GM21447 (cell line): ENCODE measurements around the gene TMEM150A.
A peak's percentile ranks its signal among the peaks of the same experiment; 100 is the strongest.
"Not testable (repeated sequence)": the region's sequence is repeated elsewhere in the genome, so short reads cannot be mapped to it uniquely, and the experiment has no call there.

Experiments
- ATAC-seq: cut with Tn5 transposase; IDR thresholded peaks from one replicate; pipeline ENCODE4 v1.9.1; 2021; ENCODE audit not compliant: unreplicated experiment

The TMEM150A gene

DNA sequence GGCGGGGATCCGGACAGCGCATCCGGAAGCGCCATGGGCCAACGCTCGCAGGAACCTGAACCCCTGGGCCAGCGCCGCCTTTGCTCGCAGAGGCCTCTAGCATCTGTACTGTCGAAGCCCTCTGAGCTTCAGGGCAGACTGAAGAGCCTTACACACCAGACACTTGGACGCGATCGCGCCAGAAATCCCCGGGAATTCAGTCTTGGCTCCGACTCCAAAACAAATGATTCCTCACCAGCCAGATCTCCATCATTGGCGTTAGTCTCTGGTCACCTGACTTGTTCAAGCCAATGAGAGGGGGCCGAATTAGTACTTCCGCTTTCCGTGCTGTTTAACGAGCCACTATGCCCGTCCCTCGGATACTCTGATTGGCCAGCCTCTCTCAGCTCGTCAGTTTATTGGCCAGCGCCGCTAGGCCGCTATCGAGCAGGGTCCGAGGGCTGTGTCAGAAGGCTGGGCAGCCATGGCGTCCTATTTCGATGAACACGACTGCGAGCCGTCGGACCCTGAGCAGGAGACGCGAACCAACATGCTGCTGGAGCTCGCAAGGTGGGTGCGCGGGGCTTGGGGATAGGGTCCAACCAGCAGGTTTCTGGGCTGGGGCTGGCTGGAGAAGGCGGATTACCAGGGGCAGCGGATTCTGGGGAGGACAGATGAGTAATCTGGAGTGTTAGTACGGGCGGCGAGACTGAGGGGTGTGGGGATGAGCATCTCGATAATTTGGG is 7.0 kb downstream of the TMEM150A start, which contains the start of gene RNF181:
TSS of gene RNF181 (plus strand) at position 445 of the 725 bp plus-strand sequence. CDS start at position 464, 19 bp downstream.
- ATAC-seq = peak; percentile 97

DNA sequence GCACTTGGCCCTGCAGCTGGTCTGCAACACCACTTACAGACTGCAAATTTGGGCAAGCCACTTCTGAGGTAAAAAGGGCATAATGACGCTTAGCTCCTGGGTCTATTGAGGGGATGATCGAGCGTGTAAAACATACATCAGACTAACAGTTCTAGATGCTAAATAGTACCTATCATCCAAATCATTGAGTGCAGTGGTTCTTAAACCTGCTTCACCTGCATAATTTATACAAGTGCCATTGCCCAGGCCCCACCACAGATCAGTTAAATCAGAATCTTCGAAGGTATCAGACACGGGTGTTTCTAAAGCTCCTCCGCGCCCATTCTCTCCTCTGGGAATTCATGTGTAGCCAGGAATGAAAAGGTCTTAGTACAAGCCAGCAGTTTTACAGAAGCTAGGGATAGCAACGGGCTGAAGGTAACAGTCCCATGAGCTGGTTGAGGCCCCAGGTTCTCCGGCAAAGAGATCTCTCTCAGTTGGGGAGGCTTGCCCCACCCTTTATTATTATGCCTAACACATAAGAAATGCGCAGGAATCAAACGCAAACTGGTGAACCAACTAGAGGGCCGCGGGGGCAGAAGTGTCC is 7.7 kb downstream of the TMEM150A start:
- no peak for ATAC-seq

DNA sequence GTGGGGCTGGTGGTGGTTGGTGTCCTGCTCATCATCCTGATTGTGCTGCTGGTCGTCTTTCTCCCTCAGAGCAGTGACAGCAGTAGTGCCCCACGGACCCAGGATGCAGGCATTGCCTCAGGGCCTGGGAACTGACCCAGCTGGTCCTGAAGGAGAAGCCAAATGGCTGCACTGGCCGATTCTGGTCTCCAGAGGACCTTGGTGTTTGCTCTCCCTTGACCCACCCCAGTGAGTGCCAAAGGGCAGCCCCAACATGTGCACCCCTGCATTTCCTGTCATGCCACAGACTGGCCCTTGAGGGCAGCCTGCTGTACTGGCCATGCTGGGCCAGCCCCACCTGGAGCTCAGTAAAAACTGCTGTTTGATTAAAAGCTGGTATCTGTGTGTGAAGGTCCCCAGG is 9.5 kb downstream of the TMEM150A start:
- ATAC-seq = no peak

DNA sequence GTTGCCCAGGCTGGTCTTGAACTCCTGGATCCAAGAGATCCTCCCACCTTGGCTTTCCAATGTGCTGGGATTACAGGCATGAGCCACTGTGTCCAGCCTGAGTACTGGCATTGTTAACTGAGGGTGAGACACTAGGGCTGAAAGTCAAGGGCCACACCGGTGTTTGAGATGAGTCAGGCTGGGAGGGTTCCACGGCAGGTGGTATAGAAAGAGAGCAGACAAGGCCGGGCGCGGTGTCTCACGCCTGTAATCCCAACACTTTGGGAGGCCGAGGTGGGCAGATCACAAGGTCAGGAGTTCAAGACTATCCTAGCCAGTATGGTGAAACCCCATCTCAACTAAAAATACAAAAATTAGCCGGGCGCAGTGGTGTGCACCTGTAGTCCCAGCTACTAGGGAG is 10.2 kb downstream of the TMEM150A start:
- not testable (repeated sequence) for ATAC-seq

DNA sequence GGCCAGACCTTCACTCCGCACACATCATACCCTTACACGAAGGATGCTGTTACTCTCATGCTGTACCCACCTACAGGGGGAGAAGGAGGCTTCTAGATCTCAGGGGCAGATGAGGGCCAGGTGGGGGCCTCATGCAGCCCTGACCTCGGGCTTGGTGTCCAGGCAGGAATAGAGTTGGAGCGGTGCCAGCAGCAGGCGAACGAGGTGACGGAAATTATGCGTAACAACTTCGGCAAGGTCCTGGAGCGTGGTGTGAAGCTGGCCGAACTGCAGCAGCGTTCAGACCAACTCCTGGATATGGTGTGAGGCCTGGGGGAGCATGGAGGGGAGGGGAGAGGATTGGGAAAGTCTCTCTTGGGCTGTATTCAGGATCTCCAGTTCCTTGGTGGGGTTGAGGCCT is 10.9 kb downstream of the TMEM150A start:
- ATAC-seq = no peak

DNA sequence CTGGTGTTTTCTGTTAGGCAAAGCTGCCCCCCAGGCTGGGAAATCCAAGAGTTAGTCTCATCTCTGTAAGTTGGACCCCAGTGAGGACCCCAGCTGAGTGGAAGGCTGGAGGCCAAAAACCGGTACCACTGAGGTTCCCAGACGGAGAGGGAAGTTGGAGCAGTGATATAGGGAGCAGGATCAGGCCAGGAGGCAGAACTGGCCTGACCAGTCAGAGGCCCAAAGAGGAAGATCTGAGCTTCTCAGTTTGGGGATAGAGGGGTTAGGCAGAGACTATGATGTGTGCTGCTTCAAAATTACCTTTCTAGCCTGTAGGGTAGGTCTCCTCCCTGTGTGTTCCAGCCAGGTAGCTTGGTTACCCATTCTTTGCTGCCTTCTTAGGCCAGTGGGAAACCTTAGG is 11.5 kb downstream of the TMEM150A start:
- ATAC-seq = no peak

DNA sequence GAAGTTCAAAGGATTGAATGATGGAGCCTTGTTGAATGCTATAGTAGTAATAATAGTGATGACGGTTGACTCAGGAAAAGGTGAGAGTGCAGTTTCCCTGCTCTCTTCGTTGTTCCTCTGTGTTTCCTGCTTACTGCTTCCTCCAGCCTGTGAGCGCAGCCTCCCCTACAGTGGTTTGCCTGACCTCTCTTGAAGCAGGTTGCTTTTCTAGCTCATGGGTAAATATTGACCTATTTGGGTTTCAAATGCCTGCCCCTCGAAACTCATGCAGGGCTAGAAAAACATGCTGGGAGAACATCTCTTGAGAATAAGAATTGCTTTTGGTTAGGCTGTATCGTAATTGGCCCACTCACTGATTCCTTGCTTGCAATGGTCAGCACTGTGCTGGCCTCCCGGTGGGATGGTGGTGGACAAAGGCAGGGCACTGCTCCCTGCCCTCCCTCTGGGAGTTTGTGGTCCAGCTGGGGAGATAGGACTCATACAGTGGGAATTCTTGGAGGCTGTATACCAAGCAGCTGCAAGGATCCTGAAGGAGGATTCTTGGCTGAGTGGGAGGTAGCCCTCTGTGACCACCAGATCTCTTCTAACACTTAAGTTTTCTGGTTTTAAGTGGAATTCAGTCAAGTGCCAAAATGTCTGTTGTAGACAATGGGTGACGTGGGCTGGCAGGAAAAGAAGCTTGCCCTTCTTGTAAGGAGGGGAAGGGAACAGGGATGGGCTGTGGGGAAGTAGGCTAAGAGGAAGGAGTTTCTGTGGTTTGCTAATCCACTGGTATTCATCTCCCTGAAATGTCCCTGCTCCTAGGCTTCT is 12.3 kb downstream of the TMEM150A start:
- no peak for ATAC-seq

DNA sequence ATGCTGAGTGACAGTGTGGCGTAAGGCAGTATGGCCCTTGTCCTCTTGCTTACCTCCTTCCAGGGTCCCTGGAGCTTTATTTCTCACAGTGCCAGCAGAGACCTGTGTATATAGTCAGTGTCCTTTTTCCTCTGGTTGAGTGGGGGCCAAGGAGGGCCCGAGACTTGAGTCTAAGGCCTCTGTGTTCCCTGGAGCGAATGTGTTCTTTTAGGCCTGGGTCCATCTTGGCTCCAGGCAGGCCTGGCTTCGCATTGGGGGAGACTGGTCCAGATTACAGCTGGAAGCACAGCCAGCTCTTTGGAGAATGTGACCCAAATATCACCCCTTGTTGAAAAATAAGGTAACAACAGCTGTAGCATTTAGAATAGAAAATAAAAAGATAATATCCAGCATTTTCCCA is 13.3 kb downstream of the TMEM150A start:
- no peak for ATAC-seq

DNA sequence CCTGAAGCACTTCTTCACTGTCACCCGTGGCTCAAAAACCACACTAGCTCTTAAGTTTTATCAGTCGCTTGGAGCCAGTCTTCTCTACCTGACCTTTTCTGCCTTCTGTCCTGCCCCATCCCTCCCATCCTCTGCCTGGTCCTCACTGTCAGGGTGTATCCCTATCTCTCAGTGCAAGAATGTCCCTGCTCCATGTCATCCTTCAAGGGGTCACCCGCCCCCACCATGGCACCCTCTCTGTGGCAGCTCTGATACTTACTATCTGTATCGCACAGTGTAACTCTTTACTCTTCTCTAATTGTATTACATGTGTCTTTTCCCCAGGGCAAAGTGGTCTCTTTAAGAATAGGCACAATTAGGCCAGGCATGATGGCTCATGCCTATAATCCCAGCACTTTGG is 13.9 kb downstream of the TMEM150A start:
- ATAC-seq = no peak

DNA sequence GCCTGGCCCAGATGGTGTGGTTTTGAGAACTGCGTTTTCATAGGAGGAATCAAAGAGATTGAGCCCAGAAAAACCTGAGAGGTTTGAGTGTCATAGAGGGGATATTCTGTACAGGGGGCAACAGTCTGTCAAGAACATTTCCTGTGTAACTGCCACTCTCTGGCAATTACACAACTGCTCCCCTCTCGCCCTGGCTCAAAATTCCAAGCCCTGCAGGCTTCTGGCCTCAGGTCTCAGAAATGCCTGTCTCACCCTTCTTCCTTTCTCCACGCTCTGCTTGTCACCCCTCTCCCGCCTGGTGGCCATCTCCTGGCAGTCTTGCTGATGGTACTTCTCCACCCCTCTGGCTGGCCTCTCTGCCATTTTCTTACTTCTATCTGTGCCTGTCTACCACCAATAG is 14.3 kb downstream of the TMEM150A start:
- ATAC-seq = no peak

DNA sequence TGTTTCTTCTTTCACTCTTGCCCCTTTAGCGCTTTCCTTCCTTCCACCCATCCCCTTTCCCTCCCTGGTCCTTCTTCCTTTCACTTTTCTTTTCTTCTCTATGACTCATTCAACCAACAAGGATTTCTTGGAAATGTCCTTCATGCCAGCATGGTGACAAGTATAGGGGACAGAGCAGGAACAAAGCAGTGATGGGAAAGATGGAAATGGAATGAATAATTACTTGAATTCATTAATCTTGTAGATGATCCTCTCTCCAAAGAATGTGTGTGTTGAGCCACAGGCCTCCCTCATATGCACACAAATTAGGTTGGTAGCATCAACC is 16.8 kb downstream of the TMEM150A start:
- ATAC-seq = no peak

DNA sequence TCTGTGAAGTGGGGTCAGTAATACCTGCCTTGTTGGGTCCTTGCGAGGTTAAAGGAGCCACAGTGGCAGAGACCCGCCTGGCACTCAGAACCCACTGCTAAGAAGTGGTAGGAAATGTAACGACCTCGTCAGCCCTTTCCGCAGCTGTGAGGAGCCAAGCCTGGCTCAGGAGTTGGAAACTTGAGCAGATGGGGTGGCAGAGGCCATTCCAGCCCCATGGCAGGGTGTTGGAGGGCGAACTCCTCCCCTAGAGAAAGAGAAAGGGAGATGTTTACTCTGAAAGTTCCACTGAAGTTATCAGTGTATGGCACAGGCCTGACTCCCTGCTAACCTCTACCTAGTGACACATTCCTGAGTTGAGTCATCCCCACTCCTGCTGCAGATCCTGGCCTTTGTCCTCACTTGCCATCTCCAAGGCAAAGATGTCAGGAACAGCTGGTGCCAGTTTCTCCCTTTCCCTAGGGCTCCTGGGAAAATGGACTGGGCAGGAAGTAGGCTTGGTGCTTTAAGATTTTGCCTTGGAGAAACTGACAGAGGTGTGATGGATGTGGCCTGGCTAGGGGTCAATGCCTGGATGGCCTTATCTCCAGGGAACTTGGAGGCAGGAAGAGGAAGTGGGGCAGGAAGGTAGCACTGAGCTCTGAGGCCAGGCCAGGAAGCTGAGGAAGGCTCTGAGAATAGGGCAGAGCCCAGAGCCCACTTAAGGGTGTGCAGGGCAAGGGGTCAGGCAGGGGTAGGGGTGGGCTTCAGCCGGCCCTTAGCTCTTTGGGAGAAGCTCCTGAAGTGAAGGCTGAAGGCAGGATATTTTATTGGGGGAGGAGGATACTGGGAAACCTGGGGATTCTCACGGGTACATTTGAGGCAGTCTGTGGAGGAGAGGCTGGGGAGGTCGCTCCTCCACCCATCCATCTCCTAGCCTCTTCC is 17.4 kb downstream of the TMEM150A start:
- ATAC-seq = peak; percentile 57

DNA sequence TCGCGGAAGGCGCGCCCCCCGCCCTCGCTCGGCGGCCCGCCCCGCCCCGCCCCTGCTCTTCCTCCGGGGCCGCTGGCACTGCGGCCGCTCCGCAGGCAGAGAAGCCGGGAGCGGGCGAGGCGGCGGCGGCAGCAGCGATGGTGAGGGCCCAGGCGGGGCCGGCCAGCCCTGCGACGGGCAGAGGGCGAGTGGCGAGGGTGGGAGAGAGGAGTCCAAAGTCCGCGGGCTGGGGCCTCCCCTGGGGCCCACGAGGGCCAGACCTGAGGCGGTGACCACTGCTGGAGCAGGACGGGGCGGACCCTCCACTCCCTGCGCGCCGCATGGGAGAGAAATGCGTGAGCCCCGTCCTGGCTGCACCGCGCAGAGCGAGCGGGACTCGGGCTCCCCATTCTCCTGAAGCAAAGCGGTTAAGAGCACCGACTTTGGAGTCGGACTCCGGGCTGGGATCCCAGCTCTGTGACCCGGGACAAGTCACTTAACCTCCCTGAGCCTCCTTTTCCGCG is 18.1 kb downstream of the TMEM150A start, which contains the start of gene VAMP5:
TSS of gene VAMP5 (plus strand) at position 78 of the 503 bp plus-strand sequence. CDS start at position 138, 60 bp downstream.
- peak; percentile 17 for ATAC-seq

DNA sequence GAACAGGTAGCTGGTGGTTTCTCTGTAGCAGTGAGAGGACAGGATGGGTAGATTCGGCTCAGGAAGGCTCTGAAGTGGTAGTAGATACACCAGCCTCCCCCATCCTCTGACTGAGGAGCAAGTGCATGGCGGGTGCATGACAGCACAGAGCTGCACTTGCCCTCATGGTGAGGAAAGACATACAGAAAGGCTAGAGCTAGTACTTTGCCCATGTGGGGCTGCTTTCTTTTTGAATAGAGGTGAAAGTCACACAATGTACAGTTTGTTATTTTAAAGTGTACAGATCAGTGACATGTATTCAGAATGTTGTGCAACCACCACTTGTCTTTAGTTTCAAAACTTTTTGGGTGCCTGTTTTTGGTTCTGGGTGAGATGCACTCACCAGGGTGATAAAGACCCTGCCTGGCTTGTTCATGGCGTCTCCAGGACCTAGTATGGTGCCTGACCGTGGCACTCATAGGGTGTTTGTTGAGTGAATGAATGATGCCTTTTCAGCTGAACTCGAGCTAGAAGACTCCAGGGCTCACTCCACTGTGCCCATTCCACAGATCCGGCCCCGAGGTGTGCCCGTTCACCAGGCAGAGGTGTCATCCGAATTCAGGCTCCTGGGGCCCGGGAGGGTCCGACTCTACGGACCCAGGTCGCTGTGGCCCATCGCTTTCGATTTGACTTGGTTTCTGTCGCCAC is 18.7 kb downstream of the TMEM150A start:
- ATAC-seq = peak; percentile 56

DNA sequence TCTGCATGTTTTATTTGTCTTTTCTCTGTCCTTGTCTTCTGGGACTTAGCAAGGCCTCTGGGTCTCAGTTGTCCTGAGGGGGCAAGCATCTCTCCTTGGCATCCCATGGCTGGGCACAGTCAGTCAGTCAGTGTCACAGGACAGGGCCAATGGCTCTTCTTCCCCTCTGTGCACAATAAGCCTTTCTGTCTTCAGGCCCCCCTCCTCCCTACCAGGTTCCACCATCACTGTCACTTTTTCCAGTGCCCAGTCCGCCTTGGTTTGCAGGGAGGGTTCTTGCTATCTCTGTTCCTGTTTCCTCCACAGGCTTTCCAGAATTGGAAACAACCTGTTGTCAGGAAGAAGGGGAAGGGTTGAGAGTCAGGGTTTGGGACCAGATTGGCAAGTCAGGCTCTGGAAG is 20.0 kb downstream of the TMEM150A start:
- ATAC-seq = no peak

DNA sequence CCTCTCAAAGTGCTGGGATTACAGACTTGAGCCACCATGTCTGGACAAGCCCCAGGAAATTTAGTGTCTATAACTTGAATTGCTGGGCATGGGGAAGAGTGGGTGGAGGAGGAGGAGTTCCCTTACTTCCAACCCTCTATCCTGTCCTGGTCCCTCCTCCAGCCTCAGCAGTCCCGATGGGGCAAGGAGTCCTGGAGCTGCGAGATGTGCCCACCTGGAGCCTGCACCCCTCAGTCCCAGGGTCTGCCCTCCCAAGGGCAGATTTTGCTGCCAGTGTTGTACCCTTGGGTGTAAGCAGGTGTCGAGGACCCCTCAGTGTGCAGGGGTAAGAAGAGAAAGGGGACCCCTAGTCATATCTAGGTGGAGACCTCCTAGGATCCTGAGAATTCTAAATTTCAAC is 22.3 kb downstream of the TMEM150A start:
- no peak for ATAC-seq

DNA sequence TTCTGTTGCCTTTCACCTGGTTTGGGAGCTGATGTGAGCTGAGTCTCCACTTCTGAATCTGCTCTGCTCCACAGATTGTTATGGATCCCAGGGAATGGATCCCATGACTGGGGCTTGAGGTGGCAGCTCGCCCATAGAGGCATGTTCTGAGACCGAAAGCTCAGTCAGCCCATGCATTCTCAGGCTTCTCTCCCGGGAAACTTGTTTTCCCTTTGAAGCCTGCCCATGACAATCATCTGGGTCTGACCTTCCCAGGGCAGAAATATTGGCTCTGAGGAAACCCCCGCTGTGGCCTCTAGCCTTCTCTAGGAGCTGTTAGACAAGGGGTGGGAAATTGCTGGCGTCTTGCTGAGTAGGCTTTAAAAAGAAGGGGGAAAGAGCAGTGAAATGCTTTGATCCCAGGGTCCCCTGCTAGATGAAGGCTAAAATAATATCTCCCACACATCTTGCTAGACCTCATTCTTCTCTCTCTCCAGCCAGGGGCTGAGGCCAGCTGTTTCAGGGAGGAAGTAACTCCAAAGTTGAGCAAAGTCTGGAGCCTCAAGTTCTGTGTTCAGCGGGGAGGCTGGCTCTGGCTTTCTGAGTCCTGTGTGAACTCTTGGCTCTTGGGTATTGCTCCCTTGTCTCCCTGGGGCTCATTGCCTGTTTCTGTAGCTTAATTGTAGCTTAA is 23.1 kb downstream of the TMEM150A start:
- ATAC-seq = no peak

DNA sequence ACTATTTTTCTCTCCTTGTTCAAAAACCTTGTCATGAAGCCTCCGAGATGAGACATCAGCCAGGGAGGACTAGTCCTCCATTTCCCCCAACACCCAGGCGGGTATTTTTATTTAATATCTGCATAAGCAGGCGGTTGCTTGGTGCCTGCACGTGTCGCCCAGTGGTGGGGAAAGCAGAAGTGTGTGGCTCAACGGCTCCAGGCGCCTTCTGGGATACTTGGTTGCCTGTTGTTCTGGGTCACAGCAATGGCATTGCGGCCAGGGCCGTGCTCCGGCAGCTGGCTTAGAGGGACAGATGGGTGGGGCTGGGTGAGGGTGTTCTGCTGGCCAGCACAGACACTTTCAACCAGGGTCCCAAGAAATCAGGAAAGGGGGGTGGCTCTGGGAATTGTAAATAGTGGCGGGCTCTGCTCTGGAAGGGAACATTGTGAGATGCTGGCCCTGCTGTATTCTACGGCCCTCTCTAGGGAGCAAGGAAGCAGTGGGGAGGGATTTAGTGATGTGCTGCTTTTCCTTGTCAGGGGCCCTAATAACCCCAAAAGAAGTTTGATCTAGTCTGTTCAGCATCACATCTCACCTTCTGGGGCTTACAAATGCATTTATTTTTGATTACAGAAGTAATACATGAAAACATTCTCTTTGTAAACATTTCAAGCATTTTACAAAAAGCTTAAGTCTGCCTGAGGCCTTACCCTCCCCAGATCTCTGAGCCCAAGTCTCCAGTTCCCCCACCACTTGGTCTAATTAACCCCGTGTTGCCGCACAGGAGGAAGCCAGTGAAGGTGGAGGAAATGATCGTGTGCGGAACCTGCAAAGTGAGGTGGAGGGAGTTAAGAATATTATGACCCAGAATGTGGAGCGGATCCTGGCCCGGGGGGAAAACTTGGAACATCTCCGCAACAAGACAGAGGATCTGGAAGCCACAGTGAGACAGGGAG is 24.0 kb downstream of the TMEM150A start:
- ATAC-seq = peak; percentile 40
